HEK293 (cell line): Measurements from ENCODE around the gene JAZF1.

ENCODE experiments used
- CTCF ChIA-PET: fragments of 350-600 bp; formaldehyde crosslinking; extraction: SDS; loops from one replicate; lab custom pipeline; 2021; ENCODE audit warnings: antibody characterized with exemption; lab: Yijun Ruan, JAX
- POLR2A ChIA-PET: fragments of 300-600 bp; formaldehyde crosslinking; extraction: SDS; loops from one replicate; lab custom pipeline; 2020; ENCODE audit warnings: antibody characterized with exemption, inconsistent platforms; lab: Yijun Ruan, JAX
- H3K27ac ChIP-seq: fragments of 200-500 bp; sonication (Bioruptor generic); 2 replicates; pipeline ENCODE4 v1.5.1; 2014; ENCODE audit warnings: low read depth, low read length, control low read depth, inconsistent platforms; ENCODE audit errors: extremely low read depth
- H3K36me3 ChIP-seq, 2 experiments: fragments of 200-500 bp in 1 of 2; sonication (Bioruptor generic) in 1 of 2; 1 replicate in 1 of 2; 2 replicates in 1 of 2; pipeline ENCODE4 v1.5.1; 2014 to 2017; ENCODE audit warnings: inconsistent platforms in 2 of 2, low read length in 2 of 2; ENCODE audit not compliant: control insufficient read depth in 2 of 2, insufficient read depth in 1 of 2
- H3K4me1 ChIP-seq: fragments of 200-500 bp; sonication (Bioruptor generic); 2 replicates; pipeline ENCODE4 v1.5.1; 2014; ENCODE audit warnings: mild to moderate bottlenecking, low read length, inconsistent platforms; ENCODE audit not compliant: control insufficient read depth, insufficient read depth
- H3K4me3 ChIP-seq: 2 replicates; pipeline ENCODE4 v1.5.1; 2011; ENCODE audit warnings: low read depth, mild to moderate bottlenecking, control low read depth, low read length, moderate library complexity
- H3K9me3 ChIP-seq: fragments of 200-500 bp; sonication (Bioruptor generic); 2 replicates; pipeline ENCODE4 v1.5.1; 2014; ENCODE audit warnings: low read depth, low read length, inconsistent platforms; ENCODE audit not compliant: control insufficient read depth, insufficient read depth
- GFI1B ChIP-seq: fragments of 450-650 bp; formaldehyde crosslinking; IDR thresholded peaks from 2 replicates; pipeline ENCODE4 v1.5.1; 2016; ENCODE audit warnings: missing biosample characterization, missing genetic modification characterization
- GLIS1 ChIP-seq: fragments of 450-650 bp; formaldehyde crosslinking; IDR thresholded peaks from 2 replicates; pipeline ENCODE4 v1.5.1; 2016; ENCODE audit warnings: missing biosample characterization, missing genetic modification characterization
- KLF1 ChIP-seq: fragments of 450-650 bp; formaldehyde crosslinking; IDR thresholded peaks from 2 replicates; pipeline ENCODE4 v1.5.1; 2016; ENCODE audit warnings: missing biosample characterization, missing genetic modification characterization
- MZF1 ChIP-seq: fragments of 450-650 bp; formaldehyde crosslinking; IDR thresholded peaks from 2 replicates; pipeline ENCODE4 v1.5.1; 2017; ENCODE audit warnings: missing biosample characterization, missing genetic modification characterization, borderline replicate concordance
- OSR2 ChIP-seq: fragments of 450-650 bp; formaldehyde crosslinking; IDR thresholded peaks from 2 replicates; pipeline ENCODE4 v1.5.1; 2016; ENCODE audit warnings: missing biosample characterization, missing genetic modification characterization
- YY1 ChIP-seq: fragments of 450-650 bp; formaldehyde crosslinking; IDR thresholded peaks from 2 replicates; pipeline ENCODE4 v1.5.1; 2018; ENCODE audit warnings: missing biosample characterization, missing genetic modification characterization
- ZBTB26 ChIP-seq: fragments of 450-650 bp; formaldehyde crosslinking; optimal IDR thresholded peaks from 2 replicates; pipeline ENCODE3; 2016; ENCODE audit warnings: missing biosample characterization, mild to moderate bottlenecking, missing genetic modification characterization
- ZBTB7A ChIP-seq: fragments of 450-650 bp; formaldehyde crosslinking; IDR thresholded peaks from 2 replicates; pipeline ENCODE4 v1.5.1; 2016; ENCODE audit warnings: low read depth, missing biosample characterization, missing genetic modification characterization
- ZFP69B ChIP-seq: fragments of 450-650 bp; formaldehyde crosslinking; IDR thresholded peaks from 2 replicates; pipeline ENCODE4 v1.5.1; 2016; ENCODE audit warnings: missing biosample characterization, missing genetic modification characterization
- ZNF157 ChIP-seq: fragments of 450-650 bp; formaldehyde crosslinking; IDR thresholded peaks from 2 replicates; pipeline ENCODE4 v1.5.1; 2016; ENCODE audit warnings: missing biosample characterization, missing genetic modification characterization
- ZNF24 ChIP-seq: fragments of 450-650 bp; formaldehyde crosslinking; IDR thresholded peaks from 2 replicates; pipeline ENCODE4 v1.5.1; 2016; ENCODE audit warnings: missing biosample characterization, missing genetic modification characterization
- ZNF280C ChIP-seq: fragments of 450-650 bp; formaldehyde crosslinking; IDR thresholded peaks from 2 replicates; pipeline ENCODE4 v1.5.1; 2016; ENCODE audit warnings: missing biosample characterization, missing genetic modification characterization
- ZNF302 ChIP-seq: fragments of 450-650 bp; formaldehyde crosslinking; IDR thresholded peaks from 2 replicates; pipeline ENCODE4 v1.5.1; 2016; ENCODE audit warnings: missing biosample characterization, missing genetic modification characterization, low read depth
- ZNF449 ChIP-seq: fragments of 450-650 bp; formaldehyde crosslinking; IDR thresholded peaks from 2 replicates; pipeline ENCODE4 v1.5.1; 2017; ENCODE audit warnings: missing biosample characterization, mild to moderate bottlenecking, missing genetic modification characterization, moderate library complexity
- ZNF621 ChIP-seq: fragments of 450-650 bp; formaldehyde crosslinking; IDR thresholded peaks from 2 replicates; pipeline ENCODE4 v1.5.1; 2017; ENCODE audit warnings: missing biosample characterization, missing genetic modification characterization
- ZNF658 ChIP-seq: fragments of 450-650 bp; formaldehyde crosslinking; IDR thresholded peaks from 2 replicates; pipeline ENCODE4; 2016; ENCODE audit warnings: missing biosample characterization, missing genetic modification characterization
- ZNF664 ChIP-seq: fragments of 450-650 bp; formaldehyde crosslinking; IDR thresholded peaks from 2 replicates; pipeline ENCODE4 v1.5.1; 2016; ENCODE audit warnings: missing biosample characterization, missing genetic modification characterization
- ZNF776 ChIP-seq: fragments of 450-650 bp; formaldehyde crosslinking; IDR thresholded peaks from 2 replicates; pipeline ENCODE4 v1.5.0; 2017; ENCODE audit warnings: missing biosample characterization, missing genetic modification characterization, borderline replicate concordance
- TF ChIP-seq, protein P1 (sequence below): IDR thresholded peaks from 2 replicates; pipeline ENCODE4 v1.6.1; 2011; ENCODE audit warnings: mild to moderate bottlenecking, low read depth, low read length, borderline replicate concordance
- TF ChIP-seq, protein P2 (sequence below): fragments of 450-650 bp; formaldehyde crosslinking; IDR thresholded peaks from 2 replicates; pipeline ENCODE4 v1.5.1; 2016; ENCODE audit warnings: missing biosample characterization, missing genetic modification characterization

JAZF1 gene

GRCh38 chr7:28226003-28226402, 45.4 kb upstream of the JAZF1 start:
- TF ChIP-seq, protein P1, sequence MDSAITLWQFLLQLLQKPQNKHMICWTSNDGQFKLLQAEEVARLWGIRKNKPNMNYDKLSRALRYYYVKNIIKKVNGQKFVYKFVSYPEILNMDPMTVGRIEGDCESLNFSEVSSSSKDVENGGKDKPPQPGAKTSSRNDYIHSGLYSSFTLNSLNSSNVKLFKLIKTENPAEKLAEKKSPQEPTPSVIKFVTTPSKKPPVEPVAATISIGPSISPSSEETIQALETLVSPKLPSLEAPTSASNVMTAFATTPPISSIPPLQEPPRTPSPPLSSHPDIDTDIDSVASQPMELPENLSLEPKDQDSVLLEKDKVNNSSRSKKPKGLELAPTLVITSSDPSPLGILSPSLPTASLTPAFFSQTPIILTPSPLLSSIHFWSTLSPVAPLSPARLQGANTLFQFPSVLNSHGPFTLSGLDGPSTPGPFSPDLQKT = no peak
- no peak for TF ChIP-seq ZNF280C (tag by site-specific recombination)
- no peak for TF ChIP-seq GFI1B (tag by site-specific recombination)
- no peak for TF ChIP-seq OSR2 (tag by site-specific recombination)
- no peaks in the 10 kb centered on the region for H3K36me3 ChIP-seq
- no peaks in the 10 kb centered on the region for H3K9me3 ChIP-seq
- no peak overlapping the region for H3K4me3 ChIP-seq
- 0 out of 2 replicates have a peak, but pooled peaks cover 2% of the 10 kb centered on the region for H3K4me1 ChIP-seq
- ChIA-PET POLR2A (no interaction called here), CTCF (no interaction called here)
- H3K27ac ChIP-seq = no peak overlapping the region

GRCh38 chr7:28225576-28225975, 45.0 kb upstream of the JAZF1 start:
- H3K9me3 ChIP-seq = no peaks in the 10 kb centered on the region
- no peak overlapping the region for H3K27ac ChIP-seq
- ChIA-PET CTCF (no interaction called here), POLR2A (no interaction called here)
- H3K36me3 ChIP-seq = no peaks in the 10 kb centered on the region
- TF ChIP-seq ZNF658 (tag by site-specific recombination) = no peak
- no peak for TF ChIP-seq ZFP69B
- TF ChIP-seq, protein P2, sequence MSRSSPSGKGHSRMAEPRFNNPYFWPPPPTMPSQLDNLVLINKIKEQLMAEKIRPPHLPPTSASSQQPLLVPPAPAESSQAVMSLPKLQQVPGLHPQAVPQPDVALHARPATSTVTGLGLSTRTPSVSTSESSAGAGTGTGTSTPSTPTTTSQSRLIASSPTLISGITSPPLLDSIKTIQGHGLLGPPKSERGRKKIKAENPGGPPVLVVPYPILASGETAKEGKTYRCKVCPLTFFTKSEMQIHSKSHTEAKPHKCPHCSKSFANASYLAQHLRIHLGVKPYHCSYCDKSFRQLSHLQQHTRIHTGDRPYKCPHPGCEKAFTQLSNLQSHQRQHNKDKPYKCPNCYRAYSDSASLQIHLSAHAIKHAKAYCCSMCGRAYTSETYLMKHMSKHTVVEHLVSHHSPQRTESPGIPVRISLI = no peak
- TF ChIP-seq ZNF621 = no peak
- TF ChIP-seq ZBTB7A (tag by site-specific recombination) = no peak
- 0 out of 2 replicates have a peak, but pooled peaks cover 2% of the 10 kb centered on the region for H3K4me1 ChIP-seq
- H3K4me3 ChIP-seq = no peak overlapping the region

DNA sequence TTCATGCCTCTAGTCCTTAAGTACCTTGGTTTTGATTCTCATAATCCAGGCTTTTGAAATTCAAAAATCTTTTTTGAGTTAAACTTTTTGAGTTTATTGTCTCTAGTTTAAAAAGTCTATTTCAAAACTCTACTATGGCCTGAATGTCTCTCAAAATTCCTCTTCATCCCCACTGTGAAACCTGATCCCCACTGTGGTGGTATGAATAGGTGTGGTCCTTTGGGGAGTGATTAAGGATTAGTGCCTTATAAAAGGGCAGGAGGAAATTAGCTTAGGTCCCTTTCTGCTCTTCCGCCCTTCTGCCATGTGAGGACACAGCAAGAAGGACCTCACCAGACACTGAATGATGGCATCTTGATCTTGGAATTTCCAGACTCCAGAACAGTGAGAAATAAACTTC, 44.1 kb upstream of the JAZF1 start:
- ChIA-PET CTCF (no interaction called here), POLR2A (no interaction called here)
- Histone ChIP-seq H3K9me3 (no peaks in the 10 kb centered on the region), H3K27ac (no peak overlapping the region), H3K4me1 (0 out of 2 replicates have a peak, but pooled peaks cover 2% of the 10 kb centered on the region), H3K36me3 (no peaks in the 10 kb centered on the region), H3K4me3 (no peak overlapping the region)
- TF ChIP-seq KLF1 (tag by site-specific recombination) (peak; percentile 55; the same call in 1 of the 2 replicates), ZNF157 (tag by site-specific recombination) (no peak), ZNF24 (tag by site-specific recombination) (no peak), ZNF302 (tag by site-specific recombination) (no peak), ZNF449 (tag by site-specific recombination) (no peak), YY1 (tag by site-specific recombination) (no peak), MZF1 (tag by site-specific recombination) (peak; percentile 85; the same call in 1 of the 2 replicates), ZNF664 (tag by site-specific recombination) (no peak), ZNF776 (no peak), GLIS1 (peak; percentile 18; the same call in 1 of the 2 replicates), ZBTB26 (tag by site-specific recombination) (no peak)
